ENCODE results near the gene FGA. TPM values are rescaled to one million over a fixed set of nuclear protein-coding genes. Genes with fewer than 3 reads are reported as not detected.

FGA gene
- total and polyA plus RNA-seq, 2 of the 8 experiments (the other 6 are each of a cell fraction or from before 2014, with no cell fraction given), result not detected

- TF ChIP-seq PHF8 (conservative IDR thresholded peaks at IDR 0.05; ENCODE audit: low read depth, low read length) (peak; percentile 47), BCL11A (IDR thresholded peaks at IDR 0.05; ENCODE audit: low read depth in 2 of 2, low read length in 2 of 2) (no peak), CHD2 (IDR thresholded peaks at IDR 0.05; ENCODE audit: low read length) (peak; percentile 49; the same call in 1 of the 2 replicates), YY1 (IDR thresholded peaks at IDR 0.05; ENCODE audit: low read depth, low read length) (peak; percentile 43; the same call in 1 of the 2 replicates), EGR1 (IDR thresholded peaks at IDR 0.05; ENCODE audit: borderline replicate concordance, low read depth, low read length) (0 out of 2 replicates have a peak, but pooled peaks have one; percentile 38), RAD21 (IDR thresholded peaks at IDR 0.05 in 1 of 2, conservative IDR thresholded peaks at IDR 0.05 in 1 of 2; ENCODE audit: low read depth in 2 of 2, low read length in 2 of 2) (peak; percentile 60 to 68), MAX (IDR thresholded peaks at IDR 0.05) (peak; percentile 88), RBBP5 (IDR thresholded peaks at IDR 0.05; ENCODE audit: borderline replicate concordance, low read depth, low read length) (peak; percentile 73; the same call in 1 of the 2 replicates), KDM4A (IDR thresholded peaks at IDR 0.05; ENCODE audit: low read depth, low read length, severe bottlenecking) (peak; percentile 95), ASH2L (IDR thresholded peaks at IDR 0.05; ENCODE audit: low read length) (peak; percentile 80), HDAC2 (IDR thresholded peaks at IDR 0.05; ENCODE audit: borderline replicate concordance in 1 of 2, low read depth in 2 of 2, low read length in 2 of 2) (peak in 1 of 2 experiments; percentile 62; a peak in 1 of 4 replicates), BACH1 (IDR thresholded peaks at IDR 0.05; ENCODE audit: low read length) (no peak), FOSL1 (IDR thresholded peaks at IDR 0.05; ENCODE audit: insufficient read depth, low read depth, low read length) (no peak), CTCF (IDR thresholded peaks at IDR 0.05; ENCODE audit: control extremely low read depth in 1 of 3, insufficient read depth in 1 of 3, low read depth in 1 of 3, low read length in 3 of 3) (peak; percentile 66 to 96 (median 71))
Observed at GRCh38 chr4:154626793-154627484, 36.4 kb upstream of the FGA start (continued).

Measured in H1 (cell line).